Activated naive CD4-positive, alpha-beta T cell treated with anti-CD3 and anti-CD28 coated beads, Interleukin-2, amount 50 U/mL, for 72 hours (primary cell): ENCODE data around the gene CCM2. TPM values are rescaled to one million over a fixed set of nuclear protein-coding genes. Genes with fewer than 3 reads are reported as not detected.

ENCODE experiments used
- ATAC-seq, 2 donors: fragments of 150-1000 bp; cut with Tn5 transposase; 2 replicates each; pipeline ENCODE4 v1.10.0; 2021; ENCODE audit warnings: mild to moderate bottlenecking in 2 of 2, moderate library complexity in 2 of 2
- DNase-seq, 2 donors: peaks; one replicate each; pipeline ENCODE4 v3.0.0; 2021 to 2022; ENCODE audit warnings: low spot score in 2 of 2
- H3K27ac Mint-ChIP-seq, 2 donors: one replicate each; pipeline ENCODE4 v1.8.0; 2022; ENCODE audit warnings: mild to moderate bottlenecking in 2 of 2, mixed read lengths in 2 of 2
- H3K36me3 Mint-ChIP-seq, 2 donors: one replicate each; pipeline ENCODE4 v1.8.0; 2022; ENCODE audit warnings: mixed read lengths in 2 of 2
- H3K9me3 Mint-ChIP-seq, 2 donors: one replicate each; pipeline ENCODE4 v1.8.0; 2022; ENCODE audit warnings: mixed read lengths in 2 of 2
- total RNA-seq, 2 donors: library from RNA; stranded (reverse); gene quantifications; one replicate each; pipeline ENCODE4 v1.2.3, GENCODE V29; 2022

The CCM2 gene
- total RNA-seq, 2 donors from 2014 or later, result 79.2 to 130 TPM

GRCh38 chr7:44965937-44966730 lies 33.9 kb upstream of the CCM2 start:
- H3K27ac Mint-ChIP-seq, result peak overlapping the region in 1 of 2 donors; percentile 87
- H3K36me3 Mint-ChIP-seq, result peaks cover 17 to 27% of the 10 kb centered on the region in 2 donors
- no peaks in the 10 kb centered on the region for H3K9me3 Mint-ChIP-seq
- ATAC-seq (no peak), DNase-seq (peak; percentile 7 to 58)

DNA sequence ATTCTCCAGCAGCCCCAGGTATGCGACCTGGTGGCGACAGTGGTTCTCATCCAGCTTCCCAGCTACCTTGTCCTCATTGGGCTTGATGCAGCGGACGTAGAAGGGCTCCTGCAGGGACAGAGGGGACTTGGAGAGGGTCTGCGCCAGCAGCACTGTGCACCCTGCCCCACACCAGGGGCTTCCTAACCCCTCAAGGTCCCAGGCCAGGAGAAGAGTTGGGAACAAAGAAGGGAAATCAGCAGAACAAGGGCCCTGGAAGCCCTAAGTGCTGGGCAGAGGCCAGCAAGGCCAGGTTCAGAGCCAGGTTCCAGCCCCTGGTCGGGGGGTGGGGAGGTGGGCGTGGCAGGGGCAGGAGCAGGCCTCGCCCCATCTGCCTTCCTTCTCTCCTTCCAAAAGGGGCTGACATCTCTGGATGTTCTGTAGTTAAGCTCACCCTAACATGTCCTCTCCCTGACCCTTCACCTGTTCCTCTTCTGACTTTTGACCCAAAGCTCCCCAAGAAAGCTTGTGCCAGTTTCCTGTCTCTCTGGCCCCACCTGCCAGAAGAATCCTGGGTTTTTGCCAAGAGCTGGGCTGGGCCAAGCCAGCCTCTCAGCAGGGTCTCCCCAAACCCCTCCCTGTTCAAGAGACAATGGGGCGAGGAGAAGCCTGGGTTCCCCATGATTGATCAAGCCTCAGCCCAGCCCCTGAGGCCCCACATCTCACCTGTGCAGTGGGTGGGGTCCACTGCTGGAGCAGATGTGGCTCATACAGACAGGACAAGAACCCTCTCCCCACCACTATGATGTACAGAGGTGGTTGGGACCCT lies 33.1 kb upstream of the CCM2 start:
- DNase-seq (peak in 1 of 2 donors; percentile 54), ATAC-seq (no peak)
- peak overlapping the region in 1 of 2 donors; percentile 87 for H3K27ac Mint-ChIP-seq
- H3K9me3 Mint-ChIP-seq, result no peaks in the 10 kb centered on the region
- H3K36me3 Mint-ChIP-seq, result peaks cover 19 to 32% of the 10 kb centered on the region in 2 donors

DNA sequence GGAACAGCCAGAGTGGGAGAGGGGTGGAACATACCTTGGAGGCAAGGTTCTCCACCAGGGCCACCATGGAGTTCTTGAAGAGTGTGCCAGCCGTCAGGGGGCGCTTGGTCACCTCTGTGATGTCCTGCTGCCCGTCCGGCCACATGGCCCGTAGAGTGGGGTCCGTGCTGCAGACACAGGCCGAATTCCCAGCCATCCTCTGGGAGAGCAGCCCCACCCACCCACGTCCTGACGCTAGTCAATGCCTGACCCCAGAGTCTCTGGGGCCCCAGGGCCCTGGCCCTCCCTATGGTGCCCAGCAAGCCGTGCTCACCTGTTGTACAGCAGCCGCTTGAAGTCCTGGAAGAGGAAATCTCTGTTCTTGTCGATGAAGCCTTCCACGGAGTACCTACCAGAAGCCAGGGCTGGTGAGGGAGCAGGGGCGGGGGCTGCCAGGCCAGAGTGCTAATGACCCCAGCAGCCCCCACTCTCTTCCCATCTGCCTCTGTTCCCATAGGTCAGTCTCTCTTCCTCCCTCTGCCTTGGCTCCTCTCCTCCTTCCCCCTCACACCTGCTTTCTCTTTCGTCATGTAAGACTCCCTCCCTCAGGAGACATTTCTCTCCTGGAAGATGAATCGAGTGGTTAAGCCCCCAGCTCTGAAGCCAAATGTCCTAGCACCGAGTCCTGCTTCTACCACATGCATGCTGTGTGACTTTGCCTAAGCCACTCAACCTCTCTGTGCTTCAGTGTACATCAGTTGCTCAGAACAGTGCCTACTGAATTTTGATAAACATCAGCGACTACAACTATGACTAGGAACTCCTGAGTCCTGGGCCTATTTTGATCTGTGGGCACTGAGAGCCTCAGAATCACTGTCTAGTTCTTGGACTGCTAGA lies 32.2 kb upstream of the CCM2 start:
- Mint-ChIP-seq H3K36me3 (peaks cover 28 to 41% of the 10 kb centered on the region in 2 donors), H3K27ac (peak overlapping the region; percentile 83 to 87), H3K9me3 (no peaks in the 10 kb centered on the region)
- ATAC-seq (peak in 1 of 2 donors; percentile 6), DNase-seq (peak in 1 of 2 donors; percentile 56)

- DNase-seq (peak in 1 of 2 donors; percentile 52), ATAC-seq (no peak)
- H3K27ac Mint-ChIP-seq, result peak overlapping the region in 1 of 2 donors; percentile 81
- peaks cover 24 to 55% of the 10 kb centered on the region in 2 donors for H3K36me3 Mint-ChIP-seq
- no peaks in the 10 kb centered on the region for H3K9me3 Mint-ChIP-seq
These were observed 30.8 kb upstream of the CCM2 start for GRCh38 chr7:44969049-44969700.

DNA sequence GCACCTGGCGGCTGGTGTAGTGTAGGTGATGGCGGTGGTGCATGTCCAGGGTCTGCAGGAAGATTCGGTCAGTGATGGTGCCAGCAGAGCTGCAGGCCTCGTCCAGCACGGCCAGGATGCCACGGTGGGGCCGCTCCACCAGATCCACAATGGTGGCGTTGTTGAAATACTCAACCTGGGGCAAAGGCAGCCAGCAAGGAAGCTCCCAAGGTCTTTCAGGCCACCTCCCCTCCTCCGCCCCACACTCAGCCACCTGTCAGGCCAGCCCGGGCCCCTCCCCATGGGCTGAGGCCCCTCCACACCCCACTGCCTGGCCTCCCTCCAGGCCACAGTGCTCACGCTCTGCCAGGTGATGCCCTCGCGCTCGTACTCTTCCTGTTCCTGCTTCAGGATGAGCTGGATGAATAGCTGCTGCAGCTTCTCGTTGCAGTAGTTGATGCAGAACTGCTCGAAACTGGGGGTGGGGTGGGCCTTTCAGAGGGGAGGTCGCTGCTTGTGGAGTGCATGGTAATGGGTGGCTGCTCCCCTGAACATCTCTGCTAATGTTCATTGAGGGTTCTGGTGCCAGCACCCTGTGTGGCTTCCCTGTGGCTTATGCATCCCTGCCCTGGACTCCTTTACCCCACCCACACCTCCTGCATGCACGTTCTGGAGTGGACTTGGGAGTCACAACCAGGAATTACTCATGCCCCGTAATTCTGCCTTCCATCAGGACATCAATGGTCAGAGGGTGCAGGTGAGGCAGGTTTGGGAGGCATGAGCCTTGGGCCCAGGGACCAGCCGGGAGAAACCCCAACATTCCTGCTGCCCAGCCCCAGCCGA lies 30.1 kb upstream of the CCM2 start:
- peak overlapping the region in 1 of 2 donors; percentile 81 for H3K27ac Mint-ChIP-seq
- H3K36me3 Mint-ChIP-seq, result peaks cover 24 to 62% of the 10 kb centered on the region in 2 donors
- ATAC-seq (no peak), DNase-seq (peak in 1 of 2 donors; percentile 62)
- H3K9me3 Mint-ChIP-seq, result no peaks in the 10 kb centered on the region

GRCh38 chr7:44970523-44971051 lies 29.4 kb upstream of the CCM2 start:
- ATAC-seq, result no peak
- H3K36me3 Mint-ChIP-seq, result peaks cover 20 to 67% of the 10 kb centered on the region in 2 donors
- peak in 1 of 2 donors; percentile 60 for DNase-seq
- H3K27ac Mint-ChIP-seq, result peak overlapping the region in 1 of 2 donors; percentile 81
- no peaks in the 10 kb centered on the region for H3K9me3 Mint-ChIP-seq

DNA sequence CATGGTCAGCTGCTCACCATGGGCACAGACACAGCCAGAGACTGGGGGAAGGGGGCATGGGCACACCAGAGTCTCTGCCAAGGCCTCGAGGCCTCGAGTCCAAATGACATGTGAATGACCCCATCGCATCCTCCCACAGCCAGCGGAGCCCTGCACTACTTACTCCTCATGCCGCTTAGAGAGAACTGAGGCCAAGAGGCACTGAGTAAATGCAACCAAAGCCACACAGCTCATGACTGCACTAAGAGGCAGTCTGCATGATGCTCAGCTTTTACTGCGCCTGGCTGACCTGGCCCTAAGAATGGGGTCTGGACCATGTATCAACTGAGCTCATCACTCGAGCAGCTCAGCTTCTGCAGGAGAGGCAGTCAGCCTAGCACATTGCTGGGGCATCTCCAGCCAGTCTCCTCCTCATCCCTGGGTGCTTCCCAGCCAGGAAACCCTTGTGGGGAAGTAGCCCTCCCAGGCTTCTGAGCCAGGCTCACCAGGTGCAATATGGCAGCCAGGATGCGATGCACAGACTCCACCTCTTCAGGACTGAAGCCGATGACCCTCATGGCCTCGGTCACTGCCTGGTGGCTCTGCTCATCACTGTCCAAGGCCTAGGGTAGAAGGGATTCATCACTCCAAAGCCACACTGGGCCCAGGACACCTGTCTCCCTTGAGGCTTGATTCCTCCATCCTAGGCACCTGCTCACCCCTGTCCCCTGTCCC lies 28.7 kb upstream of the CCM2 start:
- peak overlapping the region in 1 of 2 donors; percentile 96 for H3K27ac Mint-ChIP-seq
- peak in 1 of 2 donors; percentile 55 for DNase-seq
- no peaks in the 10 kb centered on the region for H3K9me3 Mint-ChIP-seq
- peaks cover 24 to 68% of the 10 kb centered on the region in 2 donors for H3K36me3 Mint-ChIP-seq
- no peak for ATAC-seq

- H3K27ac Mint-ChIP-seq, result peak overlapping the region; percentile 50 to 96
- no peaks in the 10 kb centered on the region for H3K9me3 Mint-ChIP-seq
- DNase-seq (no peak), ATAC-seq (no peak)
- peaks cover 30 to 71% of the 10 kb centered on the region in 2 donors for H3K36me3 Mint-ChIP-seq
These were observed 28.0 kb upstream of the CCM2 start for GRCh38 chr7:44971902-44972441.

- DNase-seq (no peak), ATAC-seq (no peak)
- peak overlapping the region; percentile 50 to 96 for H3K27ac Mint-ChIP-seq
- peaks cover 36 to 72% of the 10 kb centered on the region in 2 donors for H3K36me3 Mint-ChIP-seq
- no peaks in the 10 kb centered on the region for H3K9me3 Mint-ChIP-seq
These were observed 27.4 kb upstream of the CCM2 start for GRCh38 chr7:44972562-44972961.

- H3K36me3 Mint-ChIP-seq, result peaks cover 41 to 73% of the 10 kb centered on the region in 2 donors
- H3K9me3 Mint-ChIP-seq, result no peaks in the 10 kb centered on the region
- ATAC-seq (no peak), DNase-seq (peak; percentile 59 to 67)
- H3K27ac Mint-ChIP-seq, result peak overlapping the region in 1 of 2 donors; percentile 96
These were observed 26.2 kb upstream of the CCM2 start for GRCh38 chr7:44973610-44974401.

GRCh38 chr7:44974549-44974948 lies 25.5 kb upstream of the CCM2 start:
- DNase-seq, result no peak
- peaks cover 46 to 74% of the 10 kb centered on the region in 2 donors for H3K36me3 Mint-ChIP-seq
- no peaks in the 10 kb centered on the region for H3K9me3 Mint-ChIP-seq
- no peak for ATAC-seq
- H3K27ac Mint-ChIP-seq, result peak overlapping the region; percentile 91 to 96

DNA sequence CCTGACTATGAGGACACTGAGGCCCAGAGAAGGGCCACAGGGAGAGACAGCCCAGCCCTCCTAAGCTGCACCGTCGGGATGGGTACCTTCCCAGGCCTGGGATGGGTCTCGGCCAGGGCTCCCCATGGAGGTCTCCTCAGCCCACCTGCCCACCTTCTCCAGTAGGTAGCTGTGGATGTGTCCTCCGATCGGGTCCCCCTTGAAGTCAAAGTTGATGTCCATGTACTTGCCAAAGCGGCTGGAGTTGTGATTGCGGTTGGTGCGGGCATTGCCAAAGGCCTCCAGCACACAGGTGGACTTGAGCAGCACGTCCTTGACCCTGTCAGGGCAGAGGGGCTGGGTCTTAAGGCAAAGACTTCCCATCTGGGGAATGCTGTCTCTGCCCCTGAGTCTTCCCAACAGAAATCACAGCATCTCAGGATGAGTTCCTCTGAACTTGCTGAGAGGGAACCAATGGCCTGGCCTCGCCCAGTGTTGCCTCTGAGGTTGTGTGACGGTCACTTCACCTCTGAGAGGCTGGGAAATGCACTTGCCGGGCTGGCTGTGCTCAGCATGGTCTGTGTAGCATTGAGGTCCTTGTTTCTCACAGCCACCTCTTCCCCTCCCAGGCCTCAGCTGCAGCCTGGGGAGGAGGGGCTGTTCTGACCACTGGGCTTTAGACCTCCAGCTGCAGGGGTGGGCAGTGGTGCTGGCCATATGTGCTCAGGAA lies 24.5 kb upstream of the CCM2 start:
- peak overlapping the region in 1 of 2 donors; percentile 96 for H3K27ac Mint-ChIP-seq
- DNase-seq (no peak), ATAC-seq (no peak)
- peaks cover 46 to 74% of the 10 kb centered on the region in 2 donors for H3K36me3 Mint-ChIP-seq
- no peaks in the 10 kb centered on the region for H3K9me3 Mint-ChIP-seq
